Measurements from ENCODE around the gene DYNC1I1. TPM values are rescaled to one million over a fixed set of nuclear protein-coding genes. Genes with fewer than 3 reads are reported as not detected.

The DYNC1I1 gene
- polyA plus RNA-seq, 3 donors = 0.31 to 0.59 (median 0.37) TPM

DNA sequence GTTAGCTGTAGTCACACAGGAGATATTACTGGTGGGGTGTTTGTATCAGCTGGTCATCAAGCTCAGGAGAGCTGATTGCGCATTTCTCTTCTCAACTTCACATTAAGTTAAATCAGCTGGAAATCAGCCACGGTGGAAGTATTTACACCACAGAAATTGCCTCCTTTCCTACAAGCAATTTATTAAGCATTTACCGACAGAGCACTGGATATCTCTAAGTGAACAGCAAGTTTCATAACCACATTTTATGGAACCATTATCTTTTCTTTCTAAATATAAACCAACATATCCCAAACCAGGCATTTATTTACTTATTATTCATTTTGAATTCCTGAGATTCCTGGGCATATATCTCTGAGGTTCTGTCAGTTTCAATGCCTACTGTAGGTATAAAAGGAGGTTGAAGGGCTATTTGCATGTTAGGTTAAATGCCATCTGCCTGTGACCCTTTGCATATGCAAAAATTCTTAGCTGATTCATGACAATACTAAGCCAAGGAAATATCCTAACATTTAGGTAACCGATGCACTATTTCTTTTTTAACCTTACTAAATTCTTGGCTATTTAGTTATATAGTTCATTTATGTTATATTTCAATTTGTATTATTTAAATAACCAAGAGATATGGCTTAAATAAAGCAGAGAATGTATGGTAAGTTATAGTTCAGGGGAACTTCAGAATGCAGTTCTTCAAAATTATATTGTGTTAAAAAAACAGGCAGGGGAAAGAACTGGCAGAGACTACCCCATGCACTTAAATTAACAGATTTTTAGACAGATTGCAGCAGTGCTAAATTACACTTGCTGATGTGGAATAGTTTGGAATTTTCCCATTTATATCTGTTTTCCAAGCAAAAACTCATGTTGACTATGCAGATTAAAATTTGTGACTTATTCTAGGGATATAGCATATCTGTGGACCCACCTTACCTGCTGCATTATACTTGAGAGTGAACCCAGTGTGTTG lies 56.8 kb downstream of the DYNC1I1 start:
- no peak for DNase-seq (ENCODE audit: extremely low read depth in 1 of 11, low read depth in 9 of 11, low spot score in 4 of 11)

- no peak for DNase-seq (ENCODE audit: extremely low read depth in 1 of 11, low read depth in 9 of 11, low spot score in 4 of 11)
Observed at GRCh38 chr7:95840953-95841950, 68.9 kb downstream of the DYNC1I1 start.

GRCh38 chr7:95843286-95843685 lies 70.9 kb downstream of the DYNC1I1 start:
- DNase-seq (ENCODE audit: extremely low read depth in 1 of 11, low read depth in 9 of 11, low spot score in 4 of 11) = no peak

DNA sequence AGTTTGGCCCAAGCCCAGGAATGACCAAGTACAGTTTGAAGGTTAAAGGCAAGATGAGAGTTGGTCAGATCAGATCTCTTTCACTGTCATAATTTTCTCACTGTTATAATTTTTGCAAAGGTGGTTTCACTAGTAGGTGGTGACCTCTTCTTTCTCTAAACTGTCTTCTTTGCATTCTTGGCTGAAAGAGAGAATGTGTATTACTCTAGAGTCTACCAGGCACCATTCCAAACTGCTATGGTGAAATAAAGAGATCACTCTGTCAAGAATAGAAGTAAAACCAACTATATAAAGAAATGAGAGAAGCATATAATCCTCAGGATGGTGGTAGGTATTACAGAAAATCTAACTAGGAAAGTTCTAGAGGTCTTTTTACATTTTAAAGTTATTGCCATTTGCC lies 72.7 kb downstream of the DYNC1I1 start:
- no peak for DNase-seq (ENCODE audit: extremely low read depth in 1 of 11, low read depth in 9 of 11, low spot score in 4 of 11)

DNA sequence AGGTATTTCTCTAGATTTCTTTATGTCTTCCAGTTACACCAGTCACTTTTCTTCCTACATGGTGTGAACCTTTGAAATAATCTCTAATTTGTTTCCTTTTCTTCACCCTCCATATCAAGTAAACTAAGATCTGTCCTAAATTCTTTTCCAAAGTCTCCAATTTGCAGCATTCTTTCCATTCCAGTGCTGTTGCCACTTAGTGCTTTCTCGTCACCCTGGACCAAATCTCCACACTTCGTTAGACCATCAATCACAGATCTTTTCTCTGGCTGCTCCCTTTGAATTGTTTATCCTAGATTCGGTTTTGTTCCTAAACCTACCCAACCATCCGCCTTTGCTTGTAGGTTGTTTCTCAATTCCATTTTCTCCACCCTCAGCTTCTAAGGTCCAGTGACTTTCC lies 74.7 kb downstream of the DYNC1I1 start:
- DNase-seq (ENCODE audit: extremely low read depth in 1 of 11, low read depth in 9 of 11, low spot score in 4 of 11) = no peak

GRCh38 chr7:95859429-95859828 lies 87.1 kb downstream of the DYNC1I1 start:
- no peak for DNase-seq (ENCODE audit: extremely low read depth in 1 of 11, low read depth in 9 of 11, low spot score in 4 of 11)

DNA sequence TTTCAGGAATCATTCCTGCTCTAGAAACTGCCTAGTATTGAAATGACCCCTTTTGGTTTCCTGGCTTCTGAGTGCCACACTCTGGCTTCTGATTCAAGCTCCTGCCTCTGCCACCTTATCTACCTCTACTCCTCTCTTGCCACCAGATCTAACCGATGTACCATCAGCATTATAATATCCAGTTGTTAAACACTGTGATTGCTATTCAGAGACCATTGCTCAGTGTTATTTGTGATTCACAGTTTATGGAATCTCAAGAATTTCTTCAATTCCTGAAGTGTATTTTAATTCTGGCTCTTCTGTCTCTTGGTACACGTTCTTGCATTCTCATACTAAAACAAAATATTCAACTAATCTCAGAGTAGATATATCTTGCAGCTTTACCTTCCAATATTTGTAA lies 88.7 kb downstream of the DYNC1I1 start:
- no peak for DNase-seq (ENCODE audit: extremely low read depth in 1 of 11, low read depth in 9 of 11, low spot score in 4 of 11)

GRCh38 chr7:95863623-95864022 lies 91.3 kb downstream of the DYNC1I1 start:
- no peak for DNase-seq (ENCODE audit: extremely low read depth in 1 of 11, low read depth in 9 of 11, low spot score in 4 of 11)

DNA sequence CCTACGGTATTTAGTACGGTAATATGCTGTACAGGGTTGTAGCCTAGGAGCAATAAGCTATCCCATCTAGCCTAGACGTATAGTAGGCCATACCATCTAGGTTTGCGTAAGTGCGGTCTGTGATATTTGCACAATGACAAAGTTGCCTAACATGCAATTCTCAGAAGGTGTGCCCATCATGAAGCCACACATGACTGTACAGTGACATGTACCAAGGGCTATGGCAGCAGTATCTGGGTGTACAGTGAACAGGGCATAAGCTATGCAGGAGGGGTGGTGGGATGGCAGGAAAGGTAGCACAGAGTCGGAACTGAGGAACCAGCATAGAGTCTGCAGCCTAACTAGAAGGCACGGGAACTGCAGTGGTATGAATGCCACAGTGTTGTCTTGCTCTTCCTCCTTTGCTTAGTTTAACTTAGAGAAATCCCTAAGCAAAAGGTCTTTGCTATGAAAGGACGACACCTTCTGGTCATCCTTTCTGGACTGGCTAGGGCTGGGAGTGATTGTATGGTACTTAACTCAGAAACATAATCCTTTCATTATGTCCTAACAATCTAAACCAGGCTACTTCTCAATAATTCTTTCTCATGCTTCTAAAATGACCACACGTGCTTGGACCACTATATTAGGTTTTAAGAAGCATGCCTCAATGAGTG lies 93.5 kb downstream of the DYNC1I1 start:
- no peak for DNase-seq (ENCODE audit: extremely low read depth in 1 of 11, low read depth in 9 of 11, low spot score in 4 of 11)

DNA sequence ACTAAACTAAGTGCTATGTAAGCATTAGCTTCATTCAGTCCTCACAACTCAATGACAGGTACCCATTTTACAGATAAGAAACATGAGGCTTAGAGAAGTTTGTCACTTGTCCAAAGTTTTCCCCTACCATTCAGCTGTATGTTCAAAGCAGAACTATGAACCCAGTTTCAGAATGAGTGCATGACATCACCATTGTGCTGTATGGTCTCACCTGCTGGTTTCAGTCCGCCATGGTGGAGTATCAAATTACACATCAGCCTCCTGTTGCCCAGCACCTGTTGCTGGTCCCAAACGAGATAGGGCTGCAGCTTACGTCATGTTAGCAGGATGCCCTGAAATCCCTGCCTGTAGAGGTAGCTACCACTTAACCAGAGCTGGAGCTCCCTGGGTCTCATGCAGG lies 95.0 kb downstream of the DYNC1I1 start:
- DNase-seq (ENCODE audit: extremely low read depth in 1 of 11, low read depth in 9 of 11, low spot score in 4 of 11) = no peak

DNA sequence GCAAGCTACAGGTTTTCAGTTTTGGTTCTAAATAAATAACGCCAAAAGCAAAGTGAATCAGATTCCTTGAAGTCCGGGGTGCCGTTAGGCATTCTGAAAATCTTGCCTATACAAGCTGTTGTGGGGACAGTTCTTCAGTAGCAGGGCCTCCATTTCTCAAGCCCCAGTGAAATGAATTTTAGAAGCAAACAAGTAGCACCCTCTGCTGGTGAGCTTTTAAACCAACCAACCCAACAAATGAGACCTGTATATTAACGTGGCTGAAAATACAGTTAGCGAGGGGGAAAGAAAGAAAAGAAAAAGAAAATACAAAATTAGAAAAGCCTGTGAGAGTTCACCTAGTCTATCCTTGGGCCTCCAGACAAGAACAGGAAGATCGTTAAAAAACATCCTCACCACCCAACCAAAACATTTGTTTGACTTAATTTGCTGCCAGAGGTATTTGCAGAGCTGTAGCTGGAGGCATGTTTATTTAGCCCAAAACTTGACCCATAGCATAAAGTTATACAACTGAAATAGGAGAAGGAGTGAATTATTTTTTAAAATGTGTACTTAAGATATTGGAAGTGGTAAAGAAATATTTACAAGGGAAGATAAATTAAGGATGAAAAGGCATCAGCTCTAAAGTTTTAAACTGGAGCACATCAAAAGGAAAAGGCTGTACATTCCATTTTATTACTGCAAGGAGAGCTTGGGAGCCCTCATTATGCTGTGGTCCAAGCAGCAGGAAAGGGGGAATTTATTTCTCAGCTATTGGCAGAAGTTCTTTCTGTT lies 98.9 kb downstream of the DYNC1I1 start:
- peak in 10 of 11 donors; percentile 19 to 60 (median 46) for DNase-seq (ENCODE audit: extremely low read depth in 1 of 11, low read depth in 9 of 11, low spot score in 4 of 11)

DNA sequence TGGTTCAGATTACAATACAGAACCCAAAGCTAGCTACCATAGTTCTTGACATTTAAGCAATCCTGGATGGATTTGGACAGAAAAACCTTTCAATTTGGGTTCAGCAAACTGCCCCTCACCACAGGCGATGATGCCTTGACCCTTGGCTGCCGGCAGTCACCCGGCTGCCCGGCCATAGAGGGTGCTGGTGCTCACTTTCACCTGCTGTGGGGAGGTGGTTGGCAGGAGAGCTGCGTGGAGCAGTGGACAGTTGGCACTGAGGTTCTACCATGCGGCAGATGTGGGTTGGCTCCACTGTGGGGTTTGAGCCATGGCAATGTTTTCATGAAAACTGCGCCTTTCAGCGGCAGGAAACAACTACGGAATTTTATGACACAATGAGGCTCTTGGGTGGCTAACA lies 99.5 kb downstream of the DYNC1I1 start:
- DNase-seq (ENCODE audit: extremely low read depth in 1 of 11, low read depth in 9 of 11, low spot score in 4 of 11) = no peak

GRCh38 chr7:95874129-95874528 lies 101.8 kb downstream of the DYNC1I1 start:
- DNase-seq (ENCODE audit: extremely low read depth in 1 of 11, low read depth in 9 of 11, low spot score in 4 of 11) = no peak

DNA sequence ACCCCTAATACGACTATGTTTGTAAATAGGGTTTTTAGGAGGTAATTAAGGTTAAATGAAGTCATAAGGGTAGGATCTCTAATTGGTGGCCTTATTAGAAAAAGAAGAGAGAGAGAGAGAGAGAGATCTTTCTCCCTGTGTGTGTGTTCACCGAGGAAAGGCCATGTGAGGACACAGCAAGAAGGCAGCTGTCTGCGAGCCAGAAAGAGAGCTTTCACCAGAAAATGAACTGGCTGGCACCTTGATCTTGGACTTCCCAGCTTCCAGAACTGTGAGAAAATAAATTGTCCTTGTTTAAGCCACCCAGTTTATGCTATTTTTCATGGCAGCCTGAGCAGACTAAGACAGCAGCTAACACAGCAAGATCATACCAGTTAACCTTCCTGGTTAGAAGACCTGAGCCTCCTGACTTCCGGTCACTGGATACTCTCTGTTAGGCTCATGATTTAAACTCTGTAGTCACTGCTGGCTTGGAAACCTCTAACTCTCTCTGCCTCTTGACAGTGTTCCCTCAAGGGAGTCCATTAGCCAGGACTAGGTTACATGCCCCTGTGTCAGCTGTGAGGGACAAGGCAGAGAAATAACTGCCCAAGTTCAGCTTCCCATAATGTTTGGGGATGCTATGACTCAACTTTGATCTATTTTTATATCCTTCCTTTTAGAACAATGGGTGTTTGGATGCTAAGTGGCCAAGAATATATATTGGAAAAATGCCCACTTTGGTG lies 102.3 kb downstream of the DYNC1I1 start:
- DNase-seq (ENCODE audit: extremely low read depth in 1 of 11, low read depth in 9 of 11, low spot score in 4 of 11) = peak in 1 of 11 donors; percentile 4

GRCh38 chr7:95875519-95875918 lies 103.2 kb downstream of the DYNC1I1 start:
- no peak for DNase-seq (ENCODE audit: extremely low read depth in 1 of 11, low read depth in 9 of 11, low spot score in 4 of 11)

DNA sequence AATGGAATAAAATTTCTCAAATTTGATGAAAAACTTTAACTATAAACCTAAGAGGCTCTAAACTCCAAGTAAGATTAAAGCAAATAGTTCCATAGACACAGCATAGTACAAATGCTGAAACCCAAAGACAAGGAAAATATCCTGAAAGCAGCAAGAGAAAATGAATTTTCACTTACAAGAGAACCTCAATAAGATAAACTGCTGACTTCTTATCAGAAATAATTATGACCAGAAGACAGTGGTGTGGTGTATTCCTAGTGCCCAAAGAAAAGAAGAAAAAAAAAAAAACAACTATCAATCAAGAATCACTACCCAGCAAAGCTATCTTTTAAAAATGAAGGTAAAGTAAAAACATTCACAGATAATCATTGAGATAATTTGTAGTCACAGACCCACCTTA lies 106.3 kb downstream of the DYNC1I1 start:
- DNase-seq (ENCODE audit: extremely low read depth in 1 of 11, low read depth in 9 of 11, low spot score in 4 of 11) = no peak

GRCh38 chr7:95881597-95881996 lies 109.2 kb downstream of the DYNC1I1 start:
- no peak for DNase-seq (ENCODE audit: extremely low read depth in 1 of 11, low read depth in 9 of 11, low spot score in 4 of 11)

DNA sequence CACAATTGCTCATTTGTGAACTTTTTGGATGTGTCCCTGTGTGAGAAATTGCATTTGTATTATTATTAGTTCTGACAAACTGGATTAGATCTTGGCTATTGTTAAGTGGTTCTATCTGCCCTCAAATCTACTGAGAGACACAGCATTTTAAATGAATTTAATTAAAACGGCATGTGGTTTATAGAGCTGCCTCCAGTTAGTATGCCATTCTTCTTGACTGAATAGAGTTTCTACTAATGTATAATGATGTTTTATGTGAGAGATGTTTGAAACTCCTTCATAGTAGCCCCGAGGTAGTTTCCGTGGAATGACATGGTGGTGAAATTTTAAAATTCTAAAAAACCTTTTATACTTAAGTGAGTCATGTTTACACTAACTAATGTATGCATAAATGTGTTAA lies 110.9 kb downstream of the DYNC1I1 start:
- DNase-seq (ENCODE audit: extremely low read depth in 1 of 11, low read depth in 9 of 11, low spot score in 4 of 11) = no peak
